Measurements from ENCODE around the gene INPP4A. TPM values are rescaled to one million over a fixed set of nuclear protein-coding genes. Genes with fewer than 3 reads are reported as not detected.

Gene INPP4A
- total RNA-seq, 2 donors from 2014 or later: 12.9 to 49.8 TPM

DNA sequence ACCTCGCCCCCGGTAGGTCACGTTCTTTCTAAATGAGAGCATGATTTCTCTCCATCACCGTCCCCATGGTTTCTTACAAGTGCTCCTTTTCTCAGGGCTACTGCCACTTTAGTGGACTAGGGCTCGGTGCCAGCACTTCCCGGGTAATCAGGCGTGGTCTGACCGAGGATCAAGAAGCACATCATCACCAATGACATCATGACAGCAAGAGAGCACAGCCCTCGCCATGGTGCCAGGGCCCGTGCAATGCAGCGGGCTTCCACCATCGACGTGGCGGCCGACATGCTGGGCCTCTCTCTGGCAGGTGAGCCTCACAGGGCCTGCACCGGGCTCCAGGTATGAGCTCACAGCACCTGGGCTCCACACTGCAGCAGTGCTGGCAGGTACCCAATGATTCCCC is 75.2 kb downstream of the INPP4A start:
- WGBS: 92% methylated on average over 16 of the region's 16 CpGs
- Histone ChIP-seq H3K9me3 (no peaks in the 10 kb centered on the region), H3K27ac (no peak overlapping the region), H3K4me3 (no peak overlapping the region), H3K4me1 (replicated peaks) (no peaks in the 10 kb centered on the region), H3K36me3 (no peaks in the 10 kb centered on the region), H3K27me3 (replicated peaks; ENCODE audit: insufficient read depth) (no peaks in the 10 kb centered on the region)
- intact Hi-C loops (cut with DNase I): no loop called here
- TF ChIP-seq, protein P1, sequence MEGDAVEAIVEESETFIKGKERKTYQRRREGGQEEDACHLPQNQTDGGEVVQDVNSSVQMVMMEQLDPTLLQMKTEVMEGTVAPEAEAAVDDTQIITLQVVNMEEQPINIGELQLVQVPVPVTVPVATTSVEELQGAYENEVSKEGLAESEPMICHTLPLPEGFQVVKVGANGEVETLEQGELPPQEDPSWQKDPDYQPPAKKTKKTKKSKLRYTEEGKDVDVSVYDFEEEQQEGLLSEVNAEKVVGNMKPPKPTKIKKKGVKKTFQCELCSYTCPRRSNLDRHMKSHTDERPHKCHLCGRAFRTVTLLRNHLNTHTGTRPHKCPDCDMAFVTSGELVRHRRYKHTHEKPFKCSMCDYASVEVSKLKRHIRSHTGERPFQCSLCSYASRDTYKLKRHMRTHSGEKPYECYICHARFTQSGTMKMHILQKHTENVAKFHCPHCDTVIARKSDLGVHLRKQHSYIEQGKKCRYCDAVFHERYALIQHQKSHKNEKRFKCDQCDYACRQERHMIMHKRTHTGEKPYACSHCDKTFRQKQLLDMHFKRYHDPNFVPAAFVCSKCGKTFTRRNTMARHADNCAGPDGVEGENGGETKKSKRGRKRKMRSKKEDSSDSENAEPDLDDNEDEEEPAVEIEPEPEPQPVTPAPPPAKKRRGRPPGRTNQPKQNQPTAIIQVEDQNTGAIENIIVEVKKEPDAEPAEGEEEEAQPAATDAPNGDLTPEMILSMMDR (IDR thresholded peaks at IDR 0.05): no peak
- TF ChIP-seq POLR2A (IDR thresholded peaks at IDR 0.05): no peak
- TF ChIP-seq POLR2AphosphoS5 (IDR thresholded peaks at IDR 0.05): no peak
- no peak for DNase-seq (ENCODE audit: low spot score)

DNA sequence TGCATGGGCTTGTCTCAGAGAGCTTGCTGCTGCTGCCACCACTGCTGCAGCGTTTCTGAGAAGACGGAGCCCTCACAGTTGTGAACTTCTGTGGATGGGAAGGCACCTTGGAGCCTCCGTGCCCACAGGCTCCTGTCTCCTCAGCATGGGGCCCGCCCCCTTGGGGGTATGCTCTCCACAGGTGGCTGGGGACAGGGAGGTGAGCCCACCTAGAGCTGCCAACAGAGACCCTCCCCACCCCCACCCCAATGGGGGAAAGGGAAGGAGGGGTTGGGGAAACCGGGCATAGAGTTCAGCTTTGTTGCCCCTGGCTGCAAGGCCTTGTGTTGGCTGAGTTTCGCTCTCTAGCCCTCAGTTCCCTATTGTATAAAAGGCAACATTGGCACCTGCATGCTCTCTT is 76.1 kb downstream of the INPP4A start:
- Histone ChIP-seq H3K27ac (no peak overlapping the region), H3K4me3 (no peak overlapping the region), H3K27me3 (replicated peaks; ENCODE audit: insufficient read depth) (no peaks in the 10 kb centered on the region), H3K9me3 (no peaks in the 10 kb centered on the region), H3K36me3 (no peaks in the 10 kb centered on the region), H3K4me1 (replicated peaks) (no peaks in the 10 kb centered on the region)
- intact Hi-C loops (cut with DNase I): no loop called here
- no peak for DNase-seq (ENCODE audit: low spot score)
- TF ChIP-seq, protein P1 (IDR thresholded peaks at IDR 0.05): no peak
- no peak for TF ChIP-seq POLR2AphosphoS5 (IDR thresholded peaks at IDR 0.05)
- no peak for TF ChIP-seq POLR2A (IDR thresholded peaks at IDR 0.05)
- WGBS: 93% methylated on average over 6 of the region's 6 CpGs

DNA sequence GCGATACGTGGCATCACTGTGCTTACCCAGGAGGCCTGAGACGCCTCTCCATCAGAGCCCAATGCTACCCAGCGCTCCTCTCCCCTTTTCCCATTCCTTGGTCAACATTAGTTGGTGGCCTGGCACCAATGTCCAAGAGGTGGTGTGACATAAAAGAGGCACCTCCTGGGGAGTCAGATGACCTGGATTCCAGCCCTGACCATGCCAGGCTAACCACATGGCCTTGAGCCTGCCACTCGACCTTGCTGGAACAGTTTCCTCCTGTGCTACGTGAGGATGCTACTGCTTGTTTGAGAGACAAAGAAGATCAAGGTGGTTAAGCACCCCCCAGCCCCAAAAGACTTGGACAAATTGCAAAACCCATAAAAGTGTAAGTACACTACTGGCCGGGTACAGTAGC is 76.6 kb downstream of the INPP4A start:
- no peaks in the 10 kb centered on the region for H3K36me3 ChIP-seq
- 92% methylated on average over 7 of the region's 7 CpGs for WGBS

DNA sequence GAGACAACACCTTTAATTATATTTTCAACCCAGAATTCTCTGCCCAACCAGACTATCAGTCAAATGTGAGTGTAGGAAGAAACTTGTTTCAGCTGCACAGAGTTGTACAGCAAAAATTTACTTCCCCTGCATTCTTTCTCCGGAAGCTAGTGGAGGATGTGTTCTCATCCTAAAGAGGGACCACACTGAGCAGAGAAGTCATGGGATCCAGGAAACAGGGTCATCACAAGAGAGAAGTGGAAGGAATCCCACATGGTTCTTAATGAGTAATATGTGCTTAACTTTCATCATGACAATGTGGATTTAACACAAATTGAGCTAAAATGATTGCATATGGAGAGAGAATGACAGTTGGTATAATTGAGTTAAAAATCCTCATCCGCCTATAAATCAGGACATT is 78.2 kb downstream of the INPP4A start:
- Histone ChIP-seq H3K27me3 (replicated peaks; ENCODE audit: insufficient read depth) (no peaks in the 10 kb centered on the region), H3K9me3 (no peaks in the 10 kb centered on the region), H3K4me3 (no peak overlapping the region), H3K36me3 (no peaks in the 10 kb centered on the region), H3K4me1 (replicated peaks) (no peaks in the 10 kb centered on the region), H3K27ac (no peak overlapping the region)
- no peak for DNase-seq (ENCODE audit: low spot score)
- TF ChIP-seq POLR2A (IDR thresholded peaks at IDR 0.05) (no peak), POLR2AphosphoS5 (IDR thresholded peaks at IDR 0.05) (no peak)
- TF ChIP-seq, protein P1 (IDR thresholded peaks at IDR 0.05): no peak
- intact Hi-C loops (cut with DNase I): no loop called here
- 92% methylated on average over 2 of the region's 2 CpGs for WGBS

More for the DNA sequence above, 76.6 kb downstream of the INPP4A start:
- no peaks in the 10 kb centered on the region for H3K4me1 ChIP-seq (replicated peaks)
- no peak overlapping the region for H3K4me3 ChIP-seq
- no peak overlapping the region for H3K27ac ChIP-seq
- no peaks in the 10 kb centered on the region for H3K9me3 ChIP-seq
- intact Hi-C loops (cut with DNase I): no loop called here
- TF ChIP-seq, protein P1 (IDR thresholded peaks at IDR 0.05): no peak
- TF ChIP-seq POLR2A (IDR thresholded peaks at IDR 0.05) (no peak), POLR2AphosphoS5 (IDR thresholded peaks at IDR 0.05) (no peak)
- no peak for DNase-seq (ENCODE audit: low spot score)
- H3K27me3 ChIP-seq (replicated peaks; ENCODE audit: insufficient read depth): no peaks in the 10 kb centered on the region

DNA sequence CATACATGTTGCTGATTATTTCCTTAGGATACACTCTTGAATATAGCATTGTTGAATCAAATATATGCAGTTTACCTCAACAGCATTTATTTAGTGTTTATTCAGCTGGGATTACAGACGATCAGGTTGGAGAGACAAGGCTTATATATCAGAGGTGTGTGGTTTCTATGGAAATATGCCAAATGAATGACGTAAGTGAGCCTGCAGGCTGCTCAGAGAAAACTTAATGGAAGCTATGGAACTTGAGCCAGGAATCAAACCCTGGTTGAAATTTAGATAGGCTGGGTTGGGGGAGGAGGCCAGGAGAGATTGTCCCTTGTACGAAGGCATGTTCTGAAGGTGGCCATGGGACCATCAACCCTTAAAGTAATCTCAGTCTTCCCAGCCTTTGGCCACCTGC is 79.5 kb downstream of the INPP4A start:
- Histone ChIP-seq H3K27ac (no peak overlapping the region), H3K36me3 (no peaks in the 10 kb centered on the region), H3K9me3 (no peaks in the 10 kb centered on the region), H3K27me3 (replicated peaks; ENCODE audit: insufficient read depth) (no peaks in the 10 kb centered on the region), H3K4me1 (replicated peaks) (no peaks in the 10 kb centered on the region), H3K4me3 (no peak overlapping the region)
- TF ChIP-seq POLR2AphosphoS5 (IDR thresholded peaks at IDR 0.05) (no peak), POLR2A (IDR thresholded peaks at IDR 0.05) (no peak)
- TF ChIP-seq, protein P1 (IDR thresholded peaks at IDR 0.05): no peak
- WGBS: 66% methylated on average over 3 of the region's 3 CpGs
- DNase-seq (ENCODE audit: low spot score): no peak
- intact Hi-C loops (cut with DNase I): no loop called here
